ENCODE data around the gene ALB.

Gene ALB

GRCh38 chr4:73376976-73377375 lies 27.1 kb upstream of the ALB start:
- no peaks in the 10 kb centered on the region for H3K27me3 ChIP-seq (ENCODE audit: insufficient read depth, poor library complexity, severe bottlenecking)
- TF ChIP-seq REST (IDR thresholded peaks at IDR 0.05; ENCODE audit: insufficient replicate concordance, low read depth) (no peak), POLR2AphosphoS5 (IDR thresholded peaks at IDR 0.05; ENCODE audit: low read depth) (no peak), GABPA (IDR thresholded peaks at IDR 0.05; ENCODE audit: low read depth) (no peak), SPI1 (IDR thresholded peaks at IDR 0.05; ENCODE audit: borderline replicate concordance, low read depth) (peak; percentile 74), CTCF (IDR thresholded peaks at IDR 0.05; ENCODE audit: insufficient read depth, low read length) (no peak)
- DNase-seq (ENCODE audit: low read depth in 1 of 2, low spot score in 1 of 2), result no peak
- H3K4me3 ChIP-seq (replicated peaks; ENCODE audit: insufficient read depth, low read length), result no peak overlapping the region
- H3K27ac ChIP-seq (replicated peaks), result no peak overlapping the region

GRCh38 chr4:73378887-73379286 lies 25.2 kb upstream of the ALB start:
- no peak for DNase-seq (ENCODE audit: low read depth in 1 of 2, low spot score in 1 of 2)
- no peak overlapping the region for H3K4me3 ChIP-seq (replicated peaks; ENCODE audit: insufficient read depth, low read length)
- no peak overlapping the region for H3K27ac ChIP-seq (replicated peaks)
- H3K27me3 ChIP-seq (ENCODE audit: insufficient read depth, poor library complexity, severe bottlenecking), result no peaks in the 10 kb centered on the region
- TF ChIP-seq GABPA (IDR thresholded peaks at IDR 0.05; ENCODE audit: low read depth), result no peak
- no peak for TF ChIP-seq CTCF (IDR thresholded peaks at IDR 0.05; ENCODE audit: insufficient read depth, low read length)
- no peak for TF ChIP-seq SPI1 (IDR thresholded peaks at IDR 0.05; ENCODE audit: borderline replicate concordance, low read depth)
- TF ChIP-seq POLR2AphosphoS5 (IDR thresholded peaks at IDR 0.05; ENCODE audit: low read depth), result no peak
- TF ChIP-seq REST (IDR thresholded peaks at IDR 0.05; ENCODE audit: insufficient replicate concordance, low read depth), result no peak

GRCh38 chr4:73379946-73380345 lies 24.1 kb upstream of the ALB start:
- no peaks in the 10 kb centered on the region for H3K27me3 ChIP-seq (ENCODE audit: insufficient read depth, poor library complexity, severe bottlenecking)
- no peak overlapping the region for H3K4me3 ChIP-seq (replicated peaks; ENCODE audit: insufficient read depth, low read length)
- no peak for DNase-seq (ENCODE audit: low read depth in 1 of 2, low spot score in 1 of 2)
- no peak overlapping the region for H3K27ac ChIP-seq (replicated peaks)
- no peak for TF ChIP-seq CTCF (IDR thresholded peaks at IDR 0.05; ENCODE audit: insufficient read depth, low read length)
- no peak for TF ChIP-seq REST (IDR thresholded peaks at IDR 0.05; ENCODE audit: insufficient replicate concordance, low read depth)
- TF ChIP-seq GABPA (IDR thresholded peaks at IDR 0.05; ENCODE audit: low read depth), result no peak
- TF ChIP-seq SPI1 (IDR thresholded peaks at IDR 0.05; ENCODE audit: borderline replicate concordance, low read depth), result no peak
- TF ChIP-seq POLR2AphosphoS5 (IDR thresholded peaks at IDR 0.05; ENCODE audit: low read depth), result no peak

All from HL-60 (cell line).